GM21723 (cell line): ENCODE data around the gene DBNL.
"Not testable (repeated sequence)": the region's sequence is repeated elsewhere in the genome, so short reads cannot be mapped to it uniquely, and the experiment has no call there.

Experiments
- ATAC-seq: cut with Tn5 transposase; IDR thresholded peaks from one replicate; pipeline ENCODE4 v1.9.1; 2021; ENCODE audit warnings: mild to moderate bottlenecking, moderate library complexity; ENCODE audit not compliant: unreplicated experiment

DBNL gene

GRCh38 chr7:44044315-44045225, at the start of gene DBNL:
Gene DBNL (plus strand): TSS chr7:44044702. CDS start chr7:44044738, 36 bp downstream.
- ATAC-seq = peak; percentile 70

GRCh38 chr7:43997532-43997931, 47.0 kb upstream of the DBNL start, which contains the start of gene SPDYE1:
Gene SPDYE1 (plus strand): TSS chr7:43997897. CDS start chr7:43999950, 2,053 bp downstream.
- ATAC-seq = not testable (repeated sequence)

- ATAC-seq = not testable (repeated sequence)
Measured at GRCh38 chr7:44012081-44012480, 32.4 kb upstream of the DBNL start.

DNA sequence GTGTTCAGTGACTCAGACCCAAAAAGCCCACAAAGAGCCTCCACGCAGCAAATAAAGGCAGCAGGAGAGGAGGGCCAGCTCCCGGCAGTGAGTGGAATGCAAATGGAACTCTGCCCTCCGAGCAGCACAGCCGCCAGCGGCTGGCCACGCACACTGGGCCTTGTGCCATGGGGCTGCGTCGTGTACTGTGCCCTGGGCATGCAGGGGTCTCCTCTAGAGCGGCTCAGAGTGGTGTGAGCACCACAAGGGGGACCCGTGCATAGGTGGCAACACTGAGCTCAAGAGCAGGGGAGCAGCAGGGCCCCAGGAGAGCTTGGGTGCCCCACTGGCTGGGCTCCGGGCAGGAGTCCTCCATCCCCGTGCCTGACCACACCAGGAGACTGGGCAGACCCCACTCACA, 29.4 kb upstream of the DBNL start:
- not testable (repeated sequence) for ATAC-seq

DNA sequence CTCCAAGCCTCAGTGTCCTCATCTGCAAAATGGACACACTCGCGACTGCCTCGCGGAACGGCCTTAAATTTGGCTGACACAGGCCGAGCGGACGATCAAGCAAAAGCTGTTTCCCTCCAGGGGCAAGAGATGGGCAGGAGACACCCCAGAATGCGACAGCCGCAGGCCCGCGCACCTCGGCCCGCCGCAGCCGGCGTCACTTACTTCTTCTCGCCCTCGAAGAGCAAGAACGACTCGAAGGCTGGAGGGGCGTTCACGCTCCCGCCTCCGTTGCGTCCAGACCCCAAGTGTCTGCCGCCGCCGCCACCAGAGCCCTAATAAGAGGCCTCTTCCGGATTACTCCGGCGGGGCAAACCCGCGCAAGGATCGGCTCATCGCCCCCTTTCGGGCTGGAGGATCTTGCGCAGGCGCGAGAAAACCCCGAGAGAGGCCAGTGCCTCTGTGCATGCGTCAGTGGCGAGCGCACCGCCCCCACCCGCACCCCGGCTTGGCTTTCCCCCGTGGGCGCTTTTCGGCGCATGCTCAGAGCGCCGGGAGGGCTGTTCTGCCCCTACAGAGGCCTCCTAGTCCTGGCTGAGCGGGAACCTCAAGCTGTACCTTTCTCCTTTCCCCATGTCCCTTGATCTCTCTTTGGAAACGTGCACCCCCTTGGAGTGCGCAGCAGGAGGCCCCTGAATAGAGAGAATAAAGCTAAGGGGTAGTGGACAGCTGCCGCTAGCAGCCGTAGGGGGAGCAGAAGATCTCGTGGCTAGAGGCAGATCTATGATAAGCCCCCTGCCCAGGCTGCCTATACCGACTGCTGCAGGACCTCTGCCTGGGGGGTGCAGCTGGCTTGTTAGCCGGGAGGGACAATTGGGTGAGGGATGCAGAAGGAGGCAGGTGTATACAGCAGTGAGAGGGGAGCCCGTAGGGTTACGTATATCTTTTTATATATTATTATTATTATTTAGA, 25.4 kb upstream of the DBNL start:
- peak; percentile 94 for ATAC-seq

GRCh38 chr7:44019825-44020224, 24.7 kb upstream of the DBNL start:
- peak; percentile 0 for ATAC-seq

GRCh38 chr7:44022069-44022468, 22.4 kb upstream of the DBNL start:
- ATAC-seq = not testable (repeated sequence)

DNA sequence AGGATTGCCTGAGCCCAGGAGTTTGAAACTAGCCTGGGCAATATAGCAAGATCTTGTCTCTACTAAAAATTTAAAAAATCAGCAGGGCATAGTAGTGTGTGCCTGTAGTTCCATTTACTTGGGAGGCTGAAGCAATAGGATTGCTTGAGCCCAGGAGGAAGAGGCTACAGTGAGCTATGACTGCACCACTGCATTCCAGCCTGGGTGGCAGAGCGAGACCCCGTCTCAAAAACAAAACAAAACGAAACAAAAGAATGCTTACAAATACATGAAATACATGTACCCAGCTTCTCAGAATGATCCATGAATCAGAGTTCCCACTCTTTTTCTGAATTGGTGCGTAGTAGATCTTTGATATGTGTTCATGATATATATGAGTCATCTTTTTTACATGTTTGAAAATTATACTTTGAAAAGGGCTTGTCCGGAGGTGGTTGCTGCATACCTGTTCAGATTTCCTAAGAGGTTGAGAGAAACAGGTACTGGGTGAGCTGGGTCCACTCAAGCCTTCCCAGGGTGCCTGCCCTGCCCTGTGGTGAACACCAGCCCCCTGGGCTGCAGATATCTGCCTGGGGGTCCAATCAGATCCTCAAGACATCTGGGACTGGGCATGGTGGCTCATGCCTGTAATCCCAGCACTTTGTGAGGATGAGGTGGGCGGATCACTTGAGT, 21.6 kb upstream of the DBNL start:
- ATAC-seq = not testable (repeated sequence)

- ATAC-seq = not testable (repeated sequence)
Measured at GRCh38 chr7:44029433-44029832, 15.1 kb upstream of the DBNL start.

GRCh38 chr7:44030029-44030428, 14.5 kb upstream of the DBNL start:
- not testable (repeated sequence) for ATAC-seq

- ATAC-seq = not testable (repeated sequence)
Measured at GRCh38 chr7:44031319-44031718, 13.2 kb upstream of the DBNL start.

- not testable (repeated sequence) for ATAC-seq
Measured at GRCh38 chr7:44032031-44032430, 12.5 kb upstream of the DBNL start.

DNA sequence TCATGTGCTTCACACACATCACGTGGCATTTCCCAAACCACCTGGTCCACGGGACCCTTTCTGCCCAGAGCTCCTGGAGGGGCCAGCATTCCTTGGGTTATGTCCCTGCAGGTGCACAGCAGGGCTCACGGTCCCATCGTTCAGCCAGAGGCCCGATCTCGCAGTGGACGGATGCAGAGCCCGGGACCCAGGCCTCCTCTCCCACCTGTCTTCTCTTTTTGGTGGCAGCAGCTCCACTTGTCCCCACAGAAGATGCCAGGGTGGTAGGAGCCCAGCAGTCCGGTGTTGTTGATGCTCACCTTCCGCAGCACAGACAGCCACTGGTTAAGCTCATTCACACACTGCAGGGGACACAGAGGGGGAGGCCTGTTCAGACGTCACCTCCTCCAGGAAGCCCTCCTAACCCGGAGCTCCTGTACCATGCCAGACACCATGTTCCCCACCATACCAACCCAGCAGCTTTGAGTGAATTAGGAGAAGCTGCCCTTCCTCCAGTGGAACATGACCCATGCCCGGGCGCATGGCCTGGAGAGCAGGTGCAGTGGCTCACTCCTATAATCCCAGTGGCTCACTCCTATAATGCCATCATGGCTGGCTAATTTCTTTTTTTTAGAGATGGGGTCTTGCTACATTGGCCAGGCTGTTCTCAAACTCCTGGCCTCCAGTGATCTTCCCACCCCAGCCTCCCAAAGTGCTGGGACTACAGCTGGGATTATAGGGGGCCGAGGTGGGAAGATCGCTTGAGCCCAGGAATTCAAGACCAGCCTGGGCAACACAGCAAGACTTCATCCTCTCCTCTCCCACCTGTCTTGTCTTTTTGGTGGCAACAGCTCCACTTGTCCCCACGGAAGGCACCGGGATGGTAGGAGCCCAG, 10.3 kb upstream of the DBNL start:
- not testable (repeated sequence) for ATAC-seq

DNA sequence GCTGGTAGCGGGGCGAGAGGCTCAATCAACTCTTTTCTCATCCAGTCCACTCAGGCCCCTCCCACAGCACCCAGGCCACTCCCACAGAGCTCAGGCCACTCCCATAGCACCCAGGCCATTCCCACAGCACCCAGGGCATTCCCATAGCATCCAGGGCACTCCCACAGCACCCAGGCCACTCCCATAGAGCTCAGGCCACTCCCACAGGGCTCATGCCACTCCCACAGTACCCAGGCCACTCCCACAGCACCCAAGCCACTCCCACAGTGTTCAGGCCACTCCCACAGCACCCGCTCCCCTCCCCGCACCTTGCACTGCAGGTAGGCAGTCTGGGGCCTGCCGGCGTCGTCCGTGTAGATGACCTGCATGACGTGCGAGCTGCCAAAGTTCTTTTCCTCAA, 8.1 kb upstream of the DBNL start:
- ATAC-seq = not testable (repeated sequence)

GRCh38 chr7:44037951-44038350, 6.6 kb upstream of the DBNL start:
- ATAC-seq = not testable (repeated sequence)

DNA sequence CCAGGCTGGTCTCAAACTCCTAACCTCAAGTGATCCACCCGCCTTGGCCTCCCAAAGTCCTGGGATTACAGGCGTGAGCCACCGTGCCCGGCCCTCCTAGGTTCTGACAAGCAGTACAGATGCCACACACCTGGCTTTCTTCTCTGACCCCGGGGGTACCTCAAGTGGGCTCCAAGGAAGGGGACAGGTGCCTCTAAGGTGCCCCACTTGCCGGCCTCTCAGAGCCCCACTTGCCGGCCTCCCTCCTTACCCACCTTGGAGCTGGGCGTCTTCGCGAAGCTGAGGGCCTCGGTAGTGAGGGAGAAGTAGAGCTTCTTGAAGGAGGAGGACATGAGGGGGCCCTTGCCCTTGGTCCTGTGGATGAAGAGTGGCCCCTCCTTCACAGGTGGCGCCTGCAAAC, 5.9 kb upstream of the DBNL start:
- ATAC-seq = not testable (repeated sequence)

DNA sequence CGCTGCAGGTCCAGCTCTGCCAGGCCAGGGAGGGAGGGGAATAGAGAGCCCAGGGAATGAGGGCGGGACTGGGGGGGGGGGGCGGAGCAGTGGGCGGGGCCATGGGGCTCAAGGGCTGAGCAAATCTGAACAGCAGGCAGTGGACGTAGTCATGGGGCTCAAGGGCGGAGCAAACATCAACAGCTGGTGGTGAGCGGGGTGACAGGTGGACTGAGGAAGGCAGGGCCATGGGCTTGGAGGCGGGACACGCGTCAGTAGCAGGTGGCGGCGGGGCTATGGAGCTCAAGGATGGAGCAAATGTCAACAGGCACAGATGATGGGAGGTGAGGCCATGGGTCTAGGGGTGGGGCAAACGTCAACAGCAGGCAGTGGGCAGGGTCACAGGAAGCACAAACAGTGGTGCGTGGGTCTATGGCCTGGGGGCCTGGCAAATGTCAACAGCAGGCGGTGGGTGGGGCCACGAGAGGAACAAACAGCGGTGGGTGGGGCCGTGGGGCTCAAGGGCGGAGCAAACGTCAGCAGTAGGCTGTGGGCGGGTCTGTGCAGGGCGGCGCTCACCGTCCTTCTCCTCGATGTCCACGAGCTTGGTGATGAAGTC, 5.4 kb upstream of the DBNL start:
- ATAC-seq = peak; percentile 70

- peak; percentile 10 for ATAC-seq
Measured at GRCh38 chr7:44039800-44040492, 4.6 kb upstream of the DBNL start.

- ATAC-seq = peak; percentile 45
Measured at GRCh38 chr7:44040493-44040891, 4.0 kb upstream of the DBNL start.
